ENCODE measurements around the gene SGK1. TPM values are rescaled to one million over a fixed set of nuclear protein-coding genes. Genes with fewer than 3 reads are reported as not detected.

Gene SGK1
- total and polyA plus RNA-seq, 4 donors = 68.9 to 299 (median 148) TPM

- WGBS, 2 donors = 96 to 99% methylated on average over 4 of the region's 4 CpGs
- no peak for DNase-seq
- TF ChIP-seq, protein P1, sequence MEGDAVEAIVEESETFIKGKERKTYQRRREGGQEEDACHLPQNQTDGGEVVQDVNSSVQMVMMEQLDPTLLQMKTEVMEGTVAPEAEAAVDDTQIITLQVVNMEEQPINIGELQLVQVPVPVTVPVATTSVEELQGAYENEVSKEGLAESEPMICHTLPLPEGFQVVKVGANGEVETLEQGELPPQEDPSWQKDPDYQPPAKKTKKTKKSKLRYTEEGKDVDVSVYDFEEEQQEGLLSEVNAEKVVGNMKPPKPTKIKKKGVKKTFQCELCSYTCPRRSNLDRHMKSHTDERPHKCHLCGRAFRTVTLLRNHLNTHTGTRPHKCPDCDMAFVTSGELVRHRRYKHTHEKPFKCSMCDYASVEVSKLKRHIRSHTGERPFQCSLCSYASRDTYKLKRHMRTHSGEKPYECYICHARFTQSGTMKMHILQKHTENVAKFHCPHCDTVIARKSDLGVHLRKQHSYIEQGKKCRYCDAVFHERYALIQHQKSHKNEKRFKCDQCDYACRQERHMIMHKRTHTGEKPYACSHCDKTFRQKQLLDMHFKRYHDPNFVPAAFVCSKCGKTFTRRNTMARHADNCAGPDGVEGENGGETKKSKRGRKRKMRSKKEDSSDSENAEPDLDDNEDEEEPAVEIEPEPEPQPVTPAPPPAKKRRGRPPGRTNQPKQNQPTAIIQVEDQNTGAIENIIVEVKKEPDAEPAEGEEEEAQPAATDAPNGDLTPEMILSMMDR (IDR thresholded peaks at IDR 0.05; ENCODE audit: control extremely low read depth, extremely low read depth) = no peak
Measured at GRCh38 chr6:134324766-134325165, 6.9 kb upstream of the SGK1 start.

DNA sequence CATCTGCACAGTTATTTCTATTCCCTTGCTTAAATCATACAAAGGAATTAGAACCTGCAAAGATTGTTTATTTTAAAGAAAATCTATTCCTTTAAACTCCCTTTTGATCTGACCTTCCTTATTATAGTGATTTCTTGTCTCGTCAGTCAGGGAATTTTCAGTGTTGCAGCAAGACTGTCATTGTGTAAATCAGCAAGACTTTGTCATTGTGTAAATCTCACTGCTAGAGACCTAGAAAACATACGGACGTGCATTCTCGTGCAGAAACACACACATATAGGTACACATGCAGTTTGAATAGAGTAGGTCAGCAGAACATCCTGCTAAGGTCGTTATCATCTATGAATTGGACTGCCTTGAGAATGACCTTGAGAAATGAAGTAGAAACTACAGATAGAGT lies 6.2 kb upstream of the SGK1 start:
- no peak for ATAC-seq (ENCODE audit: insufficient read depth, low FRiP score)
- DNase-seq = no peak
- TF ChIP-seq, protein P1 (IDR thresholded peaks at IDR 0.05; ENCODE audit: control extremely low read depth, extremely low read depth) = no peak
- H3K4me3 ChIP-seq = no peak overlapping the region
- H3K27me3 ChIP-seq (ENCODE audit: control insufficient read depth in 3 of 3, insufficient read depth in 3 of 3, low read length in 2 of 3) = no peaks in the 10 kb centered on the region
- no peak overlapping the region for H3K27ac ChIP-seq (ENCODE audit: low read depth in 1 of 2, low read length in 1 of 2)
- H3K4me1 ChIP-seq (ENCODE audit: control insufficient read depth in 5 of 5, insufficient read depth in 5 of 5, low read length in 5 of 5) = no peaks in the 10 kb centered on the region
- peaks cover 0 to 3% (median under 1%) of the 10 kb centered on the region in 4 donors for H3K9me3 ChIP-seq (ENCODE audit: control insufficient read depth in 4 of 4, insufficient read depth in 3 of 4, low read length in 3 of 4)
- H3K36me3 ChIP-seq (ENCODE audit: control insufficient read depth in 4 of 4, insufficient read depth in 4 of 4, low read length in 4 of 4) = no peaks in the 10 kb centered on the region
- 57 to 73% methylated on average over 5 of the region's 5 CpGs for WGBS, 2 donors
- no peak overlapping the region for H3K9ac ChIP-seq (ENCODE audit: insufficient read depth in 1 of 2, low read length in 2 of 2)

More at GRCh38 chr6:134324766-134325165, 6.9 kb upstream of the SGK1 start:
- ATAC-seq (ENCODE audit: insufficient read depth, low FRiP score) = no peak
- H3K9me3 ChIP-seq (ENCODE audit: control insufficient read depth in 4 of 4, insufficient read depth in 3 of 4, low read length in 3 of 4) = peaks cover 0 to 3% (median under 1%) of the 10 kb centered on the region in 4 donors
- H3K9ac ChIP-seq (ENCODE audit: insufficient read depth in 1 of 2, low read length in 2 of 2) = no peak overlapping the region
- no peaks in the 10 kb centered on the region for H3K36me3 ChIP-seq (ENCODE audit: control insufficient read depth in 4 of 4, insufficient read depth in 4 of 4, low read length in 4 of 4)
- no peaks in the 10 kb centered on the region for H3K27me3 ChIP-seq (ENCODE audit: control insufficient read depth in 3 of 3, insufficient read depth in 3 of 3, low read length in 2 of 3)
- H3K4me1 ChIP-seq (ENCODE audit: control insufficient read depth in 5 of 5, insufficient read depth in 5 of 5, low read length in 5 of 5) = no peaks in the 10 kb centered on the region
- H3K27ac ChIP-seq (ENCODE audit: low read depth in 1 of 2, low read length in 1 of 2) = no peak overlapping the region
- no peak overlapping the region for H3K4me3 ChIP-seq

- Histone ChIP-seq H3K27me3 (ENCODE audit: control insufficient read depth in 3 of 3, insufficient read depth in 3 of 3, low read length in 2 of 3) (peaks cover 0 to 4% (median under 1%) of the 10 kb centered on the region in 3 donors), H3K27ac (ENCODE audit: low read depth in 1 of 2, low read length in 1 of 2) (no peak overlapping the region), H3K9ac (ENCODE audit: insufficient read depth in 1 of 2, low read length in 2 of 2) (no peak overlapping the region), H3K36me3 (ENCODE audit: control insufficient read depth in 4 of 4, insufficient read depth in 4 of 4, low read length in 4 of 4) (no peaks in the 10 kb centered on the region), H3K4me3 (no peak overlapping the region), H3K9me3 (ENCODE audit: control insufficient read depth in 4 of 4, insufficient read depth in 3 of 4, low read length in 3 of 4) (peaks cover 0 to 3% (median under 1%) of the 10 kb centered on the region in 4 donors), H3K4me1 (ENCODE audit: control insufficient read depth in 5 of 5, insufficient read depth in 5 of 5, low read length in 5 of 5) (no peaks in the 10 kb centered on the region)
- 91 to 98% methylated on average over 2 of the region's 2 CpGs for WGBS, 2 donors
- TF ChIP-seq, protein P1 (IDR thresholded peaks at IDR 0.05; ENCODE audit: control extremely low read depth, extremely low read depth) = no peak
- ATAC-seq (ENCODE audit: insufficient read depth, low FRiP score) = no peak
- no peak for DNase-seq
Measured at GRCh38 chr6:134323698-134324097, 5.8 kb upstream of the SGK1 start.

DNA sequence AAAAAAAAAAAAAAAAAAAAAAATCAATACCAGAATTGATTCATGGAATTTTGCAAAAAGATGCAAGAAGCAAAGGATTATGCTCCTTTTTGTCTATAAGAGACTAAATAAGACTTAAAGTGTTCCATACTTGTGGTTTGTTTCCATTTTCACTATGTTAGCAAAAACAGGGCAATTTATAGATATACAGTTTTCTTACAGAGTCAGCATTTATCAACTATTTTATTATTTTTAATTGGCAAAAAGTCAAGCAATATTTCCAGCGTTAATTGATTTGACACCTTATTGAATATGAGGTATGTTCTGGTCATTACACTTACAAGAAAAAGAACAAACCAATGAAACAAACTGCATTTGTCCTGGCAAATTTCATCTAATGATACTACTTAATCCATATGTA lies 5.4 kb upstream of the SGK1 start:
- 96 to 100% methylated on average over 1 of the region's 1 CpG for WGBS, 2 donors
- TF ChIP-seq, protein P1 (IDR thresholded peaks at IDR 0.05; ENCODE audit: control extremely low read depth, extremely low read depth) = no peak
- Histone ChIP-seq H3K4me3 (no peak overlapping the region), H3K27ac (ENCODE audit: low read depth in 1 of 2, low read length in 1 of 2) (no peak overlapping the region), H3K9me3 (ENCODE audit: control insufficient read depth in 4 of 4, insufficient read depth in 3 of 4, low read length in 3 of 4) (peaks cover 0 to 3% (median under 1%) of the 10 kb centered on the region in 4 donors), H3K4me1 (ENCODE audit: control insufficient read depth in 5 of 5, insufficient read depth in 5 of 5, low read length in 5 of 5) (no peaks in the 10 kb centered on the region), H3K36me3 (ENCODE audit: control insufficient read depth in 4 of 4, insufficient read depth in 4 of 4, low read length in 4 of 4) (no peaks in the 10 kb centered on the region), H3K27me3 (ENCODE audit: control insufficient read depth in 3 of 3, insufficient read depth in 3 of 3, low read length in 2 of 3) (peaks cover 0 to 8% (median 5%) of the 10 kb centered on the region in 3 donors), H3K9ac (ENCODE audit: insufficient read depth in 1 of 2, low read length in 2 of 2) (no peak overlapping the region)
- DNase-seq = no peak
- no peak for ATAC-seq (ENCODE audit: insufficient read depth, low FRiP score)

Measured in lung (tissue), 12 donors.